HuH-7.5 (cell line): ENCODE measurements around the gene ZNF469.

Experiments
- DNase-seq: peaks from one replicate; pipeline ENCODE4 v3.0.0; 2011; ENCODE audit warnings: low spot score

The ZNF469 gene

GRCh38 chr16:88428616-88429386 lies 46.0 kb downstream of the ZNF469 start:
- no peak for DNase-seq

GRCh38 chr16:88429387-88430184 lies 46.8 kb downstream of the ZNF469 start:
- no peak for DNase-seq

- DNase-seq, result no peak
Observed at GRCh38 chr16:88430185-88430523, 47.4 kb downstream of the ZNF469 start.

- no peak for DNase-seq
Observed at GRCh38 chr16:88430524-88431446, 48.0 kb downstream of the ZNF469 start.

GRCh38 chr16:88431651-88432050 lies 48.9 kb downstream of the ZNF469 start:
- DNase-seq, result no peak

- no peak for DNase-seq
Observed at GRCh38 chr16:88432174-88432573, 49.4 kb downstream of the ZNF469 start.
